Tongue (tissue), 3 donors: ENCODE measurements around the gene SMIM28. TPM values are rescaled to one million over a fixed set of nuclear protein-coding genes. Genes with fewer than 3 reads are reported as not detected.

Experiments
- DNase-seq: peaks from one replicate; pipeline ENCODE4 v3.0.0-alpha.2; 2015
- small RNA-seq: library from RNA; depleted of rRNA; stranded (forward); fragments of <200 nt; gene quantifications from one replicate; pipeline ENCODE3, GENCODE V24; 2014; ENCODE audit warnings: low replicate concordance
- total RNA-seq: library from RNA; depleted of rRNA; stranded (reverse); fragments of >200 nt; gene quantifications from one replicate; pipeline ENCODE4 v1.2.3, GENCODE V29; 2014

The SMIM28 gene
- total RNA-seq, 1 donor from 2014 or later: not detected

DNA sequence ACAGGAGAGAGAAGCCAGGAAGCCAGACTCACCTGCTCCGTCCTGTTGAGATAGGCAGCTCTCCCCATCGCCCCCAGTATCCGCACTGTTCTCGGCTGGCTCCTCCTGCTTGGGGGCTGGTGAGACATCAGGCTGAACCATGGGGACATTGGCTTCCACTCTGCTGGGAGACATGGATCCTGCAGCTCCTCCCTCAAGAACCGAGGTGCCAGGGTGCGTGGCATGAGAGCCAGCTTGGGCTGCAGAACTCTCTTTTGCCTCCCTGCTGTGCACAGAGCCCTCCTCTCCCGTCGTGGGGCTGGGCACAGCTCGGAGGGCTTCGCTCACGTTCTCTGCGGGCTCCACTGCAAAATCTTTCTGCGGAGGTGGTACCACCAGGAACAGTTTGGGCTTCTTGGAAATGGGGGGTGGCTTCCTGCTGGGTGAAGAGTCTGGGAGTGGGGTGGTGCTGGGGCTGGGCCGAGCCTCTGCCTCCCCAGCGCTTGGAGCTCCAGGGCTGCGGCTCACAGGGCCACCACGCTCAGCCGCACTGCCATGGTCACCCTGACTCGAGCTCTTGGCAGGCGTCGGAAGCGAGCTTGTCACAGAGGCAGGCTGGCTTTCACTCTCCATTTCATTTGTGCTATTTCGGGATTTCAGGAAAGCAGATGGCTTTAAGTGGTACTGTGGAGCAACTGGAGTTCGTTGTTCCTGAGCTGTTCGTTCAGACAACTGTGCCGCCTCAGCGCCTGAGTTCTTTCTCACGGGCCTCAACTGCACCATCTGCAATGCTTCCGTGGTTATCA lies 52.8 kb downstream of the SMIM28 start:
- DNase-seq: peak; percentile 74

DNA sequence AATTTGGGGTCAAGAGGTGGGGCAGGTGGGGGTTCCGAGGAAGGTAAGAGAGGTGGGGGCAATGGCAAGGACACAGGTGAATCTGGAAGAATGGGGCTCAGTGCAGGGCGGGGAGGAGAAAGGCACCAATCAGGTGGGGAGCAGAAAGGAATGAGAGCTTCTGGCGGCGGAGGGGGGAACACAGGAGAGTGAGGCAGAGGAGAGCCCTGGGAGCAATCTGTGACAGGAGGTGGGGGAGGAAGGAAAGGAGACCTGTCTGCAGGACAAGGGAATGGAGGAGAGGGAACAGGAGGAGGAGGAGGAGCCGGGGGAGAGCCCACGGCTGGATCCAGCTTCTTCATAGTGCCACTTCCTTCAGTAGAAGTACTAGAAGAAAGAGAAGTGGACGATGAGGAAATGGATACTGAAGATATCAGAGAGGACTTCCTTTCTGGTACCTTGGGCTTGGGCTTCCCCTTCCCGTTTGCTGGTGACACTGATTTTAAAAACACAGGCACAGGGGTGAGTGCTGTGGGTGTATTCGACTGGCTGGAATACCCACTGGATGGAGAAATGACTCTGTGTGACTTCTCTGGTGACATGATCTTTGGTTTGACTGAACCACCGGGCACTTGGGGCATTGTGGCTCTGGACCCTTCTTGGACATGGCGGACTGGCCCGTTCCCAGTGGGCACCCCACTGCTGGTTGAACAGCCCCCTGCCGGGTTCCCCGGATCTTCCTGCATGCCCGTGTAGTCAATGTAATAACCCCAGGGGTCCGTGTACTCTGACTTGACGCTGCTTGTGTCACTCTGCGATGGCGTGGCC lies 53.8 kb downstream of the SMIM28 start:
- DNase-seq: no peak

DNA sequence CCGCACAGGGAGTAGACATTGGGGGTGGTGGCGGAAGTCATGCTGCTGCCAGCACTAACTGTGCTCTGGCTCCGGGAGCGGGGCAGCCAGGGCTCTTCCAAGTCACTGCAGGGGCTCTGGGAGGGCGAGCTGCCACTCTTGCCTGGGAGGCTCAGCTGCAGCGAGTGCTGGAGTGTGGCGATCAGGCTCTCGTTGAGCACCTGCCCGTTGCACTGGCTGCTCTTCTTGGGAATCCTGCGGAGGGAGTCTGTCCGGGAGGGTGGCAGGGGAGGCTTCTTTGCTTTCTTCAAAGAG lies 54.3 kb downstream of the SMIM28 start:
- DNase-seq: no peak

Small RNAs within 50 kb of the gene (small RNA-seq; reads per million reads assigned to genes)
- gene AL031003.1: not detected

Other genes starting within 250 kb of the SMIM28 start
- gene ARFGEF3, start 216.0 kb upstream of the SMIM28 start, total RNA-seq: 3.3 TPM
- gene PBOV1, start 159.4 kb upstream of the SMIM28 start, total RNA-seq: not detected
- 14.2 TPM for gene HEBP2, start 26.3 kb downstream of the SMIM28 start, total RNA-seq
- gene NHSL1, start 121.6 kb downstream of the SMIM28 start, total RNA-seq: 17.3 TPM